Effector memory CD4-positive, alpha-beta T cell (primary cell): ENCODE data around the gene MACC1.

ENCODE experiments used
- DNase-seq, 3 donors: peaks; one replicate each; pipeline ENCODE4 v3.0.0-alpha.2; 2020
- H3K27ac ChIP-seq: 2 replicates; pipeline ENCODE4 v1.7.0; 2013; ENCODE audit warnings: mild to moderate bottlenecking, low read length, moderate library complexity; ENCODE audit not compliant: insufficient read depth, poor library complexity, severe bottlenecking
- H3K27me3 ChIP-seq: replicated peaks from 2 replicates; pipeline ENCODE4 v1.7.0; 2013; ENCODE audit warnings: mild to moderate bottlenecking, low read length; ENCODE audit not compliant: insufficient read depth, control insufficient read depth, poor library complexity, severe bottlenecking
- H3K36me3 ChIP-seq: 2 replicates; pipeline ENCODE4 v1.7.0; 2013; ENCODE audit warnings: mild to moderate bottlenecking, low read length, moderate library complexity; ENCODE audit not compliant: control insufficient read depth, insufficient read depth
- H3K4me1 ChIP-seq: 2 replicates; pipeline ENCODE4 v1.7.0; 2013; ENCODE audit warnings: low read length, mild to moderate bottlenecking; ENCODE audit not compliant: control insufficient read depth, insufficient read depth, poor library complexity, severe bottlenecking
- H3K4me3 ChIP-seq: 2 replicates; pipeline ENCODE4 v1.7.0; 2013; ENCODE audit warnings: low read length, low read depth, mild to moderate bottlenecking; ENCODE audit not compliant: insufficient read depth, poor library complexity, severe bottlenecking
- H3K9me3 ChIP-seq: 2 replicates; pipeline ENCODE4 v1.7.0; 2013; ENCODE audit warnings: mild to moderate bottlenecking, low read length, moderate library complexity; ENCODE audit not compliant: control insufficient read depth
- total RNA-seq, 3 donors: gene quantifications; one replicate each; lab custom pipeline; 2026; lab: John Stamatoyannopoulos, UW

Gene MACC1
- 0.35 to 1.2 (median 0.39) reads per million in 3 donors for total RNA-seq

GRCh38 chr7:20217193-20217948 lies at the start of gene MACC1:
TSS of gene MACC1 (minus strand) at chr7:20217384. CDS start at chr7:20161862, 55,522 bp downstream.
- no peak for DNase-seq
- no peaks in the 10 kb centered on the region for H3K9me3 ChIP-seq
- no peak within 1 kb of the TSS for H3K27ac ChIP-seq
- H3K4me1 ChIP-seq = no peaks in the 10 kb centered on the region
- no peaks in the 10 kb centered on the region for H3K36me3 ChIP-seq
- no peaks in the 10 kb centered on the region for H3K27me3 ChIP-seq
- no peak within 1 kb of the TSS for H3K4me3 ChIP-seq

- Histone ChIP-seq H3K27me3 (no peaks in the 10 kb centered on the region), H3K9me3 (no peaks in the 10 kb centered on the region), H3K27ac (no peak overlapping the region), H3K4me1 (no peaks in the 10 kb centered on the region), H3K36me3 (no peaks in the 10 kb centered on the region), H3K4me3 (no peak overlapping the region)
- DNase-seq = no peak
Observed at GRCh38 chr7:20264623-20265022, 47.4 kb upstream of the MACC1 start.

GRCh38 chr7:20260223-20260622 lies 43.0 kb upstream of the MACC1 start:
- no peaks in the 10 kb centered on the region for H3K4me1 ChIP-seq
- H3K36me3 ChIP-seq = no peaks in the 10 kb centered on the region
- DNase-seq = no peak
- H3K27ac ChIP-seq = no peak overlapping the region
- H3K27me3 ChIP-seq = no peaks in the 10 kb centered on the region
- H3K9me3 ChIP-seq = no peaks in the 10 kb centered on the region
- no peak overlapping the region for H3K4me3 ChIP-seq

GRCh38 chr7:20257212-20257611 lies 40.0 kb upstream of the MACC1 start:
- DNase-seq = no peak

GRCh38 chr7:20249920-20250319 lies 32.7 kb upstream of the MACC1 start:
- Histone ChIP-seq H3K4me3 (no peak overlapping the region), H3K27ac (no peak overlapping the region), H3K36me3 (no peaks in the 10 kb centered on the region), H3K4me1 (no peaks in the 10 kb centered on the region), H3K27me3 (no peaks in the 10 kb centered on the region), H3K9me3 (no peaks in the 10 kb centered on the region)
- no peak for DNase-seq

More at GRCh38 chr7:20257212-20257611, 40.0 kb upstream of the MACC1 start:
- Histone ChIP-seq H3K27me3 (no peaks in the 10 kb centered on the region), H3K36me3 (no peaks in the 10 kb centered on the region), H3K27ac (no peak overlapping the region), H3K4me1 (no peaks in the 10 kb centered on the region), H3K9me3 (no peaks in the 10 kb centered on the region), H3K4me3 (no peak overlapping the region)

- H3K4me1 ChIP-seq = no peaks in the 10 kb centered on the region
- no peak overlapping the region for H3K4me3 ChIP-seq
- H3K36me3 ChIP-seq = no peaks in the 10 kb centered on the region
- H3K27ac ChIP-seq = no peak overlapping the region
- H3K9me3 ChIP-seq = no peaks in the 10 kb centered on the region
- DNase-seq = no peak
- H3K27me3 ChIP-seq = no peaks in the 10 kb centered on the region
Observed at GRCh38 chr7:20249376-20249775, 32.2 kb upstream of the MACC1 start.

- no peak overlapping the region for H3K4me3 ChIP-seq
- H3K4me1 ChIP-seq = no peaks in the 10 kb centered on the region
- H3K27me3 ChIP-seq = no peaks in the 10 kb centered on the region
- no peaks in the 10 kb centered on the region for H3K9me3 ChIP-seq
- H3K27ac ChIP-seq = no peak overlapping the region
- no peak for DNase-seq
- H3K36me3 ChIP-seq = no peaks in the 10 kb centered on the region
Observed at GRCh38 chr7:20246236-20246635, 29.1 kb upstream of the MACC1 start.

GRCh38 chr7:20244334-20245120 lies 27.3 kb upstream of the MACC1 start:
- Histone ChIP-seq H3K27me3 (no peaks in the 10 kb centered on the region), H3K27ac (no peak overlapping the region), H3K4me1 (no peaks in the 10 kb centered on the region), H3K9me3 (no peaks in the 10 kb centered on the region), H3K36me3 (no peaks in the 10 kb centered on the region), H3K4me3 (no peak overlapping the region)
- no peak for DNase-seq

- no peak for DNase-seq
- H3K9me3 ChIP-seq = no peaks in the 10 kb centered on the region
Observed at GRCh38 chr7:20241911-20242261, 24.7 kb upstream of the MACC1 start.

More at GRCh38 chr7:20241911-20242261, 24.7 kb upstream of the MACC1 start:
- Histone ChIP-seq H3K27ac (no peak overlapping the region), H3K36me3 (no peaks in the 10 kb centered on the region), H3K4me3 (no peak overlapping the region), H3K4me1 (no peaks in the 10 kb centered on the region), H3K27me3 (no peaks in the 10 kb centered on the region)
